Choroid plexus epithelial cell (primary cell): ENCODE data around the gene OR1J1.

Source experiments
- DNase-seq: peaks from one replicate; pipeline ENCODE4 v3.0.0-alpha.2; 2010; ENCODE audit warnings: low read depth
- H3K4me3 ChIP-seq: 2 replicates; pipeline ENCODE4 v1.5.1; 2011; ENCODE audit warnings: low read depth, mild to moderate bottlenecking, control low read depth, low read length, moderate library complexity
- CTCF ChIP-seq: conservative IDR thresholded peaks from 2 replicates; pipeline ENCODE4 v1.5.1; 2011; ENCODE audit warnings: low read depth, mild to moderate bottlenecking, control low read depth, inconsistent platforms, low read length, moderate library complexity

Gene OR1J1

GRCh38 chr9:122466456-122466855, 11.3 kb downstream of the OR1J1 start:
- TF ChIP-seq CTCF, result no peak
- H3K4me3 ChIP-seq, result no peak overlapping the region
- DNase-seq, result no peak

GRCh38 chr9:122464633-122465567, 12.8 kb downstream of the OR1J1 start:
- H3K4me3 ChIP-seq, result peak overlapping the region; percentile 59
- TF ChIP-seq CTCF, result peak; percentile 86
- peak; percentile 94 for DNase-seq

- no peak overlapping the region for H3K4me3 ChIP-seq
- DNase-seq, result peak; percentile 30
- peak; percentile 38 for TF ChIP-seq CTCF
These were observed 13.7 kb downstream of the OR1J1 start for GRCh38 chr9:122463828-122464632.

GRCh38 chr9:122457787-122458186, 19.9 kb downstream of the OR1J1 start:
- no peak for DNase-seq
- no peak overlapping the region for H3K4me3 ChIP-seq
- no peak for TF ChIP-seq CTCF

- TF ChIP-seq CTCF, result no peak
- DNase-seq, result no peak
- no peak overlapping the region for H3K4me3 ChIP-seq
These were observed 21.6 kb downstream of the OR1J1 start for GRCh38 chr9:122456123-122456522.

GRCh38 chr9:122453677-122454135, 24.0 kb downstream of the OR1J1 start:
- TF ChIP-seq CTCF, result no peak
- no peak overlapping the region for H3K4me3 ChIP-seq

More at GRCh38 chr9:122453677-122454135, 24.0 kb downstream of the OR1J1 start:
- no peak for DNase-seq
